ENCODE measurements around the gene HELQ.

The HELQ gene

GRCh38 chr4:83370640-83370906, 85.0 kb downstream of the HELQ start:
- DNase-seq = no peak

- no peak for DNase-seq
Observed at GRCh38 chr4:83369831-83370639, 85.6 kb downstream of the HELQ start.

GRCh38 chr4:83364312-83364711, 91.3 kb downstream of the HELQ start:
- DNase-seq = no peak

GRCh38 chr4:83362492-83363329, 92.9 kb downstream of the HELQ start:
- DNase-seq = no peak

- DNase-seq = no peak
Observed at GRCh38 chr4:83361416-83362103, 94.1 kb downstream of the HELQ start.

- DNase-seq = no peak
Observed at GRCh38 chr4:83360018-83360417, 95.6 kb downstream of the HELQ start.

- DNase-seq = no peak
Observed at GRCh38 chr4:83358410-83358809, 97.2 kb downstream of the HELQ start.
